GM12878 (cell line): ENCODE measurements around the gene SPSB2. TPM values are rescaled to one million over a fixed set of nuclear protein-coding genes. Genes with fewer than 3 reads are reported as not detected.

Experiments used
- ATAC-seq: fragments of 200-7000 bp; cut with Tn5 transposase; 3 replicates; pipeline ENCODE4 v1.9.1; 2020; ENCODE audit warnings: mild to moderate bottlenecking, moderate library complexity
- BruUV-seq: library from RNA; stranded (reverse); fragments of 400-500 nt; replicated peaks from 2 replicates; lab custom pipeline; 2021; lab: Mats Ljungman, UMichigan
- CTCF ChIA-PET: fragments of 300-600 bp; sonication (Branson Sonifier 250); formaldehyde crosslinking; extraction: SDS; loops from one replicate; lab custom pipeline; 2021; ENCODE audit warnings: inconsistent platforms; lab: Yijun Ruan, JAX
- POLR2A ChIA-PET: fragments of 350-600 bp; formaldehyde crosslinking; extraction: SDS; loops from one replicate; lab custom pipeline; 2021; ENCODE audit warnings: inconsistent platforms; lab: Charles Lee
- RAD21 ChIA-PET: fragments of 300-600 bp; sonication (Branson Sonifier 250); formaldehyde crosslinking; loops from one replicate; lab custom pipeline; 2023; ENCODE audit warnings: antibody characterized with exemption; ENCODE audit not compliant: unreplicated experiment; lab: Charles Lee
- SMC1A ChIA-PET: fragments of 300-600 bp; sonication (Branson Sonifier 250); formaldehyde crosslinking; loops from one replicate; lab custom pipeline; 2023; ENCODE audit not compliant: unreplicated experiment, uncharacterized antibody; lab: Charles Lee
- DNase-seq: peaks from one replicate; pipeline ENCODE4 v3.0.0-alpha.2; 2011; ENCODE audit warnings: low read depth, low spot score
- FAIRE-seq: peaks from 3 replicates; lab custom pipeline; 2011; peaks lifted over from hg19 to GRCh38; lab: Jason Lieb, UNC
- H2AFZ ChIP-seq: 2 replicates; pipeline ENCODE4 v1.6.0; 2011; ENCODE audit warnings: low read depth, low read length, control low read depth; ENCODE audit not compliant: control insufficient read depth
- H3K27ac ChIP-seq: 2 replicates; pipeline ENCODE4 v1.5.1; 2011; ENCODE audit warnings: control low read depth; ENCODE audit not compliant: control insufficient read depth, insufficient read depth
- H3K27me3 ChIP-seq, 2 experiments: replicated peaks in 1 of 2; 2 replicates each; pipeline versions ENCODE4 v1.6.0 to v1.6.1; 2011; ENCODE audit warnings: low read length in 1 of 2; ENCODE audit not compliant: control insufficient read depth in 2 of 2, insufficient read depth in 2 of 2
- H3K36me3 ChIP-seq, 2 experiments: 2 replicates each; pipeline ENCODE4 v1.5.1; 2011; ENCODE audit warnings: low read length in 1 of 2; ENCODE audit not compliant: control insufficient read depth in 2 of 2, insufficient read depth in 2 of 2
- H3K4me1 ChIP-seq: 2 replicates; pipeline ENCODE4 v1.6.1; 2011; ENCODE audit warnings: mild to moderate bottlenecking, low read length, moderate library complexity, mixed read lengths; ENCODE audit not compliant: control insufficient read depth, insufficient read depth
- H3K4me2 ChIP-seq: 2 replicates; pipeline ENCODE4 v1.6.0; 2011; ENCODE audit warnings: control low read depth; ENCODE audit not compliant: control insufficient read depth, insufficient read depth
- H3K4me3 ChIP-seq: fragments of 200-600 bp; sonication (generic); 2 replicates; pipeline ENCODE4 v1.5.1; 2016
- H3K79me2 ChIP-seq: 2 replicates; pipeline ENCODE4 v1.6.0; 2011; ENCODE audit warnings: low read length; ENCODE audit not compliant: control insufficient read depth, insufficient read depth
- H3K9ac ChIP-seq: 2 replicates; pipeline ENCODE4 v1.8.0; 2011; ENCODE audit warnings: low read length, control low read depth, mixed read lengths; ENCODE audit not compliant: control insufficient read depth, insufficient read depth
- H3K9me3 ChIP-seq: replicated peaks from 3 replicates; pipeline ENCODE4 v1.5.1; 2011; ENCODE audit warnings: mild to moderate bottlenecking, low read length; ENCODE audit not compliant: control insufficient read depth, insufficient read depth
- H4K20me1 ChIP-seq: 2 replicates; pipeline ENCODE4 v1.6.0; 2011; ENCODE audit not compliant: control insufficient read depth, insufficient read depth
- DPF2 ChIP-seq: fragments of 450-650 bp; IDR thresholded peaks from 2 replicates; pipeline ENCODE4 v1.6.1; 2017; ENCODE audit warnings: mild to moderate bottlenecking
- EED ChIP-seq: sonication (generic); IDR thresholded peaks from 2 replicates; pipeline ENCODE4 v1.6.1; 2016; ENCODE audit warnings: antibody characterized with exemption, low read depth
- FOXM1 ChIP-seq: IDR thresholded peaks from 2 replicates; pipeline ENCODE4 v1.6.1; 2012; ENCODE audit warnings: low read depth, mild to moderate bottlenecking, inconsistent platforms, low read length, moderate library complexity
- NFYB ChIP-seq: IDR thresholded peaks from 2 replicates; pipeline ENCODE4 v1.6.1; 2011; ENCODE audit warnings: low read depth, mild to moderate bottlenecking, low read length, improper control_type of control experiment, moderate library complexity; ENCODE audit not compliant: insufficient read depth
- RAD51 ChIP-seq: fragments of 450-650 bp; IDR thresholded peaks from 2 replicates; pipeline ENCODE4 v1.6.1; 2016; ENCODE audit warnings: moderate library complexity, mild to moderate bottlenecking, inconsistent platforms
- TAF1 ChIP-seq: IDR thresholded peaks from 2 replicates; pipeline ENCODE4 v1.6.1; 2011; ENCODE audit warnings: mild to moderate bottlenecking, low read depth, low read length, borderline replicate concordance
- TARDBP ChIP-seq: IDR thresholded peaks from 2 replicates; pipeline ENCODE4 v1.6.1; 2016; ENCODE audit warnings: borderline replicate concordance
- ZBTB11 ChIP-seq: fragments of 450-650 bp; formaldehyde crosslinking; IDR thresholded peaks from 2 replicates; pipeline ENCODE4 v1.5.0; 2022; ENCODE audit warnings: mild to moderate bottlenecking, missing genetic modification characterization
- ZZZ3 ChIP-seq: IDR thresholded peaks from 2 replicates; pipeline ENCODE4 v1.6.1; 2011; ENCODE audit warnings: low read depth; ENCODE audit not compliant: control insufficient read depth, insufficient read length
- WGBS: methylation state at CpG from one replicate; pipeline ENCODE4 v1.1.6; 2016; ENCODE audit warnings: low lambda C conversion rate; ENCODE audit not compliant: insufficient replicate concordance, insufficient coverage; ENCODE audit errors: missing lambda C conversion rate; 5-methylcytosine and 5-hydroxymethylcytosine counted together
- in situ Hi-C: fragments of 300-500 bp; cut with MboI; formaldehyde crosslinking; loops from 9 replicates; pipeline ENCODE4 v1.14.3; 2018; ENCODE audit warnings: mixed read lengths
- intact Hi-C: fragments of 100-400 bp; cut with micrococcal nuclease; formaldehyde crosslinking; loops from one replicate; pipeline ENCODE4 v1.14.2; 2022; ENCODE audit not compliant: unreplicated experiment
- polyA plus RNA-seq, 11 experiments: library from polyadenylated mRNA; depleted of rRNA in 4 of 11; unstranded in 6 of 11; stranded (reverse) in 5 of 11; fragments of >200 nt; fragmentation: Nextera tagmentation in 4 of 11; fragmentation: Illumina TruSeq in 1 of 11; extraction: Ambion mirVana in 4 of 11; extraction: Trizol in 1 of 11; gene quantifications; 1 replicate in 1 of 11; 2 replicates in 10 of 11; pipeline versions ENCODE4 v1.2.1 to v1.2.3, GENCODE V29; 2011 to 2016; ENCODE audit warnings: inconsistent platforms in 2 of 11, missing spikeins in 2 of 11, low read depth in 1 of 11
- total RNA-seq, 4 experiments: library from RNA; depleted of rRNA in 3 of 4; stranded (reverse); fragments of >200 nt in 3 of 4; fragmentation: Illumina TruSeq in 1 of 4; extraction: Trizol in 1 of 4; gene quantifications; 2 replicates each; pipeline versions ENCODE4 v1.2.1 to v1.2.3, GENCODE V29; 2013 to 2021
- TF ChIP-seq, protein P1 (sequence below): IDR thresholded peaks from 2 replicates; pipeline ENCODE4 v1.6.1; 2012; ENCODE audit warnings: low read depth, low read length, improper control_type of control experiment
- TF ChIP-seq, protein P2 (sequence below): fragments of 450-650 bp; IDR thresholded peaks from 2 replicates; pipeline ENCODE4 v1.6.1; 2017; ENCODE audit warnings: borderline replicate concordance

The SPSB2 gene
- total and polyA plus RNA-seq, 10 of the 15 experiments (the other 5 are each of a cell fraction or from before 2014, with no cell fraction given): 0.08 to 5.6 (median 2.7) TPM

DNA sequence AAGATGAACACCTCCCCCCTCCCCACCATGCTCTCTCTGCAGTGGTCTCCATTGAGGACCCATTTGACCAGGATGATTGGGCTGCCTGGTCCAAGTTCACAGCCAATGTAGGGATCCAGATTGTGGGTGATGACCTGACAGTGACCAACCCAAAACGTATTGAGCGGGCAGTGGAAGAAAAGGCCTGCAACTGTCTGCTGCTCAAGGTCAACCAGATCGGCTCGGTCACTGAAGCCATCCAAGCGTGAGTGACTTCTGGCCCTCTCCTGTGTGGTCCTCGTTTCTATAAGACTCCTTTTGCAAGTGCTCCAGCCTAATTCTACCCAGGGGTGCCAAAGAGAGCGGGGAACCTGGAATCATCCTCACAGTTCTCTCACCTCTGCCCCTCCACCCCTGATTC, 48.4 kb upstream of the SPSB2 start:
- SMC1A ChIA-PET: interaction anchor here (1.1 to 1.8 kb wide), 4 partner anchors 22 to 49 kb away, joined by 3 to 6 read pairs (median 3); partner anchors contain the start of genes C12orf57, RNU7-1 and SPSB2
- 70% methylated on average over 7 of the region's 7 CpGs for WGBS
- Histone ChIP-seq H3K9ac (no peak overlapping the region), H3K27ac (peak overlapping the region; percentile 36), H3K4me1 (peaks cover 44% of the 10 kb centered on the region), H2AFZ (no peak overlapping the region), H3K27me3 (no peaks in the 10 kb centered on the region), H3K9me3 (no peaks in the 10 kb centered on the region), H4K20me1 (no peaks in the 10 kb centered on the region), H3K4me3 (peak overlapping the region; percentile 4; the same call in 1 of the 2 replicates), H3K36me3 (peaks cover 2 to 9% of the 10 kb centered on the region in 2 experiments; a peak in 2 of 4 replicates), H3K4me2 (peak overlapping the region; percentile 36), H3K79me2 (peaks cover 3% of the 10 kb centered on the region)
- CTCF ChIA-PET: interaction anchor here (1.0 to 6.2 kb wide), 10 partner anchors 15 to 224 kb away, joined by 3 to 111 read pairs (median 5); partner anchors contain the start of genes C12orf57, C1RL, RNU7-1 and SPSB2
- POLR2A ChIA-PET: interaction anchor here (0.6 to 1.5 kb wide), 3 partner anchors 10 to 110 kb away, joined by 4 to 6 read pairs (median 5); no protein-coding TSS in a partner anchor
- in situ Hi-C loops: no loop called here
- no TSS peak for BruUV-seq
- no peak for FAIRE-seq
- no peak for DNase-seq
- RAD21 ChIA-PET: interaction anchor here (0.6 to 2.4 kb wide), 5 partner anchors 16 to 70 kb away, joined by 3 to 10 read pairs (median 4); partner anchors contain the start of genes C12orf57, CDCA3 and RNU7-1
- no peak for ATAC-seq
- TF ChIP-seq TARDBP: no peak
- no peak for TF ChIP-seq ZZZ3
- TF ChIP-seq, protein P1, sequence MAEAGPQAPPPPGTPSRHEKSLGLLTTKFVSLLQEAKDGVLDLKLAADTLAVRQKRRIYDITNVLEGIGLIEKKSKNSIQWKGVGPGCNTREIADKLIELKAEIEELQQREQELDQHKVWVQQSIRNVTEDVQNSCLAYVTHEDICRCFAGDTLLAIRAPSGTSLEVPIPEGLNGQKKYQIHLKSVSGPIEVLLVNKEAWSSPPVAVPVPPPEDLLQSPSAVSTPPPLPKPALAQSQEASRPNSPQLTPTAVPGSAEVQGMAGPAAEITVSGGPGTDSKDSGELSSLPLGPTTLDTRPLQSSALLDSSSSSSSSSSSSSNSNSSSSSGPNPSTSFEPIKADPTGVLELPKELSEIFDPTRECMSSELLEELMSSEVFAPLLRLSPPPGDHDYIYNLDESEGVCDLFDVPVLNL: no peak
- TF ChIP-seq, protein P2, sequence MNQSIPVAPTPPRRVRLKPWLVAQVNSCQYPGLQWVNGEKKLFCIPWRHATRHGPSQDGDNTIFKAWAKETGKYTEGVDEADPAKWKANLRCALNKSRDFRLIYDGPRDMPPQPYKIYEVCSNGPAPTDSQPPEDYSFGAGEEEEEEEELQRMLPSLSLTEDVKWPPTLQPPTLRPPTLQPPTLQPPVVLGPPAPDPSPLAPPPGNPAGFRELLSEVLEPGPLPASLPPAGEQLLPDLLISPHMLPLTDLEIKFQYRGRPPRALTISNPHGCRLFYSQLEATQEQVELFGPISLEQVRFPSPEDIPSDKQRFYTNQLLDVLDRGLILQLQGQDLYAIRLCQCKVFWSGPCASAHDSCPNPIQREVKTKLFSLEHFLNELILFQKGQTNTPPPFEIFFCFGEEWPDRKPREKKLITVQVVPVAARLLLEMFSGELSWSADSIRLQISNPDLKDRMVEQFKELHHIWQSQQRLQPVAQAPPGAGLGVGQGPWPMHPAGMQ: no peak
- no peak for TF ChIP-seq DPF2
- no peak for TF ChIP-seq NFYB
- no peak for TF ChIP-seq TAF1
- no peak for TF ChIP-seq ZBTB11
- TF ChIP-seq FOXM1: no peak
- no peak for TF ChIP-seq RAD51
- TF ChIP-seq EED: no peak
- intact Hi-C loops: loop anchor here (5.0 kb wide), 2 partner anchors 171 to 191 kb away; partner anchors contain the start of gene C1R
